ENCODE measurements around the gene PPFIA1. TPM values are rescaled to one million over a fixed set of nuclear protein-coding genes. Genes with fewer than 3 reads are reported as not detected.

The PPFIA1 gene
- total RNA-seq, 1 experiment from 2014 or later = 113 TPM

- CTCF ChIA-PET = no interaction called here
- H3K36me3 ChIP-seq (ENCODE audit: insufficient read depth, low read length, poor library complexity, severe bottlenecking) = peaks cover 90% of the 10 kb centered on the region
Observed at GRCh38 chr11:70431611-70432010, 161.1 kb downstream of the PPFIA1 start.

GRCh38 chr11:70432065-70432464, 161.6 kb downstream of the PPFIA1 start:
- H3K4me1 ChIP-seq (ENCODE audit: insufficient read depth, low read length, poor library complexity, severe bottlenecking) = no peaks in the 10 kb centered on the region
- no TSS peak for BruUV-seq (replicated peaks)
- ChIA-PET POLR2A (ENCODE audit: low non-redundant PET) (no interaction called here), CTCF (no interaction called here)
- TF ChIP-seq EZH2 (IDR thresholded peaks at IDR 0.05; ENCODE audit: borderline replicate concordance, low read depth, low read length, poor library complexity, severe bottlenecking) (no peak), CTCF (conservative IDR thresholded peaks at IDR 0.05; ENCODE audit: low read depth, low read length) (no peak)
- intact Hi-C loops (cut with micrococcal nuclease; ENCODE audit: unreplicated experiment) = no loop called here
- no peak for DNase-seq (ENCODE audit: low spot score)
- H3K27ac ChIP-seq (ENCODE audit: low read depth, low read length, poor library complexity, severe bottlenecking) = no peak overlapping the region
- no peaks in the 10 kb centered on the region for H3K9me3 ChIP-seq (ENCODE audit: low read depth, low read length, poor library complexity, severe bottlenecking)
- peaks cover 92% of the 10 kb centered on the region for H3K36me3 ChIP-seq (ENCODE audit: insufficient read depth, low read length, poor library complexity, severe bottlenecking)
- H3K27me3 ChIP-seq (replicated peaks; ENCODE audit: insufficient read depth, low read depth, low read length, poor library complexity) = no peaks in the 10 kb centered on the region
- no peak overlapping the region for H3K4me3 ChIP-seq (ENCODE audit: low read depth, low read length, poor library complexity, severe bottlenecking)

More at GRCh38 chr11:70431611-70432010, 161.1 kb downstream of the PPFIA1 start:
- TF ChIP-seq CTCF (conservative IDR thresholded peaks at IDR 0.05; ENCODE audit: low read depth, low read length) (no peak), EZH2 (IDR thresholded peaks at IDR 0.05; ENCODE audit: borderline replicate concordance, low read depth, low read length, poor library complexity, severe bottlenecking) (no peak)
- POLR2A ChIA-PET (ENCODE audit: low non-redundant PET) = no interaction called here
- BruUV-seq (replicated peaks) = no TSS peak
- no peaks in the 10 kb centered on the region for H3K4me1 ChIP-seq (ENCODE audit: insufficient read depth, low read length, poor library complexity, severe bottlenecking)
- no peak overlapping the region for H3K27ac ChIP-seq (ENCODE audit: low read depth, low read length, poor library complexity, severe bottlenecking)
- no peaks in the 10 kb centered on the region for H3K27me3 ChIP-seq (replicated peaks; ENCODE audit: insufficient read depth, low read depth, low read length, poor library complexity)
- no peaks in the 10 kb centered on the region for H3K9me3 ChIP-seq (ENCODE audit: low read depth, low read length, poor library complexity, severe bottlenecking)
- DNase-seq (ENCODE audit: low spot score) = no peak
- no peak overlapping the region for H3K4me3 ChIP-seq (ENCODE audit: low read depth, low read length, poor library complexity, severe bottlenecking)
- intact Hi-C loops (cut with micrococcal nuclease; ENCODE audit: unreplicated experiment) = no loop called here

- Histone ChIP-seq H3K27me3 (replicated peaks; ENCODE audit: insufficient read depth, low read depth, low read length, poor library complexity) (no peaks in the 10 kb centered on the region), H3K9me3 (ENCODE audit: low read depth, low read length, poor library complexity, severe bottlenecking) (no peaks in the 10 kb centered on the region), H3K4me3 (ENCODE audit: low read depth, low read length, poor library complexity, severe bottlenecking) (no peak overlapping the region), H3K4me1 (ENCODE audit: insufficient read depth, low read length, poor library complexity, severe bottlenecking) (no peaks in the 10 kb centered on the region), H3K27ac (ENCODE audit: low read depth, low read length, poor library complexity, severe bottlenecking) (no peak overlapping the region), H3K36me3 (ENCODE audit: insufficient read depth, low read length, poor library complexity, severe bottlenecking) (peaks cover 88% of the 10 kb centered on the region)
- ChIA-PET POLR2A (ENCODE audit: low non-redundant PET) (no interaction called here), CTCF (no interaction called here)
- intact Hi-C loops (cut with micrococcal nuclease; ENCODE audit: unreplicated experiment) = no loop called here
- TF ChIP-seq EZH2 (IDR thresholded peaks at IDR 0.05; ENCODE audit: borderline replicate concordance, low read depth, low read length, poor library complexity, severe bottlenecking) = no peak
- no peak for TF ChIP-seq CTCF (conservative IDR thresholded peaks at IDR 0.05; ENCODE audit: low read depth, low read length)
- BruUV-seq (replicated peaks) = no TSS peak
- no peak for DNase-seq (ENCODE audit: low spot score)
Observed at GRCh38 chr11:70432580-70432979, 162.1 kb downstream of the PPFIA1 start.

All from A673 (cell line).